Measurements from ENCODE around the gene CMSS1.

CMSS1 gene

GRCh38 chr3:99899603-99900002, 81.9 kb downstream of the CMSS1 start:
- DNase-seq (ENCODE audit: extremely low read depth in 1 of 2, low read depth in 1 of 2) = no peak

GRCh38 chr3:99900248-99900647, 82.6 kb downstream of the CMSS1 start:
- no peak for DNase-seq (ENCODE audit: extremely low read depth in 1 of 2, low read depth in 1 of 2)

GRCh38 chr3:99901200-99901926, 83.7 kb downstream of the CMSS1 start:
- no peak for DNase-seq (ENCODE audit: extremely low read depth in 1 of 2, low read depth in 1 of 2)

GRCh38 chr3:99902091-99902490, 84.4 kb downstream of the CMSS1 start:
- DNase-seq (ENCODE audit: extremely low read depth in 1 of 2, low read depth in 1 of 2) = no peak

- no peak for DNase-seq (ENCODE audit: extremely low read depth in 1 of 2, low read depth in 1 of 2)
Measured at GRCh38 chr3:99903869-99904268, 86.2 kb downstream of the CMSS1 start.

GRCh38 chr3:99907959-99908544, 90.4 kb downstream of the CMSS1 start:
- DNase-seq (ENCODE audit: extremely low read depth in 1 of 2, low read depth in 1 of 2) = no peak

GRCh38 chr3:99909714-99910495, 92.2 kb downstream of the CMSS1 start:
- no peak for DNase-seq (ENCODE audit: extremely low read depth in 1 of 2, low read depth in 1 of 2)

- no peak for DNase-seq (ENCODE audit: extremely low read depth in 1 of 2, low read depth in 1 of 2)
Measured at GRCh38 chr3:99910752-99911290, 93.2 kb downstream of the CMSS1 start.

- DNase-seq (ENCODE audit: extremely low read depth in 1 of 2, low read depth in 1 of 2) = no peak
Measured at GRCh38 chr3:99911433-99911832, 93.8 kb downstream of the CMSS1 start.

GRCh38 chr3:99915906-99916432, 98.3 kb downstream of the CMSS1 start:
- no peak for DNase-seq (ENCODE audit: extremely low read depth in 1 of 2, low read depth in 1 of 2)

- DNase-seq (ENCODE audit: extremely low read depth in 1 of 2, low read depth in 1 of 2) = no peak
Measured at GRCh38 chr3:99918715-99919114, 101.1 kb downstream of the CMSS1 start.

GRCh38 chr3:99919694-99920093, 102.0 kb downstream of the CMSS1 start:
- DNase-seq (ENCODE audit: extremely low read depth in 1 of 2, low read depth in 1 of 2) = no peak

- no peak for DNase-seq (ENCODE audit: extremely low read depth in 1 of 2, low read depth in 1 of 2)
Measured at GRCh38 chr3:99920481-99921376, 103.1 kb downstream of the CMSS1 start.

GRCh38 chr3:99921377-99921695, 103.7 kb downstream of the CMSS1 start:
- DNase-seq (ENCODE audit: extremely low read depth in 1 of 2, low read depth in 1 of 2) = no peak

- DNase-seq (ENCODE audit: extremely low read depth in 1 of 2, low read depth in 1 of 2) = no peak
Measured at GRCh38 chr3:99921986-99922385, 104.3 kb downstream of the CMSS1 start.

- no peak for DNase-seq (ENCODE audit: extremely low read depth in 1 of 2, low read depth in 1 of 2)
Measured at GRCh38 chr3:99923873-99924272, 106.2 kb downstream of the CMSS1 start.

GRCh38 chr3:99925584-99926230, 108.0 kb downstream of the CMSS1 start:
- DNase-seq (ENCODE audit: extremely low read depth in 1 of 2, low read depth in 1 of 2) = no peak

- DNase-seq (ENCODE audit: extremely low read depth in 1 of 2, low read depth in 1 of 2) = no peak
Measured at GRCh38 chr3:99927671-99928457, 110.2 kb downstream of the CMSS1 start.
